ENCODE data around the gene FOXN3. TPM values are rescaled to one million over a fixed set of nuclear protein-coding genes. Genes with fewer than 3 reads are reported as not detected.

The FOXN3 gene
- total and polyA plus RNA-seq, 10 of the 15 experiments (the other 5 are each of a cell fraction or from before 2014, with no cell fraction given): 4.5 to 68.9 (median 29.7) TPM

DNA sequence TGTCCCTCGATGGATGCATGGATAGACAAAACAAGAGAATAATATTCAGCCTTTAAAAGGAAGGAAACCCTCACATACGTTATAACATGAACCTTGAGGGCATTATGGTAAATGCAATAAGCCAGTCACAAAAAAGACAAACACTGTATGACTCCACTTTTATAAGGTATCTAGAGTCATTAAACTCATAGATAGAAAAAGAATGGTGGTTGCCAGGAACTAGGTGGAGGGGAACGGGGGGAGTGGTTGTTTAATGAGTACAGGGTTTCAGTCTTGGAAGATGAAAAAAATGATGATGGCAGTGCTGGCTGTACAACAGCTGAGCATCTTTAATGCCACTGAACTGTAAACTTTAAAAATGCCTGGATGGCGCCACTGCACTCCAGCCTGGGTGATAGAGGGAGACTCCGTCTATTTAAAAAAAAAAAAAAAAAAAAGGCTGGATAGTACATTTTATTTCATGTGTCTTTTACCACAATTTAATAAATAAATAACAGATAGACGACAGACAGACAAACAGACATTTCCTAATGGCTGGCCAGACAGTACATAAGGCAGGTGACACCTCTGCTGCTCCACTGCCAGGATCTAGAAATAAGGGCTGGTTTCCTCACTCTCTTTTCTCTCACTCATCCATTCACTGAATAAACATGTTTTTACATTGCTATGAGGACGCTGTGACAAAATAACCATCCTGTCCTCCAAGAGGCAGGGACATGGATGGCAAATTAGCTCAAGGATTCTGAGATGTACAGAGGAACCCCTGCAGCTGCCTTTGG is 118.8 kb downstream of the FOXN3 start:
- POLR2A ChIA-PET: no interaction called here

More for the DNA sequence above, 118.8 kb downstream of the FOXN3 start:
- Histone ChIP-seq H3K27ac (ENCODE audit: control insufficient read depth, insufficient read depth) (no peak overlapping the region), H3K4me2 (ENCODE audit: control insufficient read depth, insufficient read depth) (no peak overlapping the region), H3K27me3 (replicated peaks in 1 of 2; ENCODE audit: control insufficient read depth in 2 of 2, insufficient read depth in 2 of 2, low read length in 1 of 2) (no peaks in the 10 kb centered on the region), H3K4me3 (no peak overlapping the region), H3K9ac (ENCODE audit: control insufficient read depth, insufficient read depth, low read length) (no peak overlapping the region), H3K79me2 (ENCODE audit: control insufficient read depth, insufficient read depth, low read length) (peaks cover 14% of the 10 kb centered on the region), H2AFZ (ENCODE audit: control insufficient read depth, low read depth, low read length) (no peak overlapping the region), H3K9me3 (replicated peaks; ENCODE audit: control insufficient read depth, insufficient read depth, low read length) (peaks cover 5% of the 10 kb centered on the region; the same call in 2 of the 3 replicates), H4K20me1 (ENCODE audit: control insufficient read depth, insufficient read depth) (no peaks in the 10 kb centered on the region), H3K4me1 (ENCODE audit: control insufficient read depth, insufficient read depth, low read length) (peaks cover 17% of the 10 kb centered on the region), H3K36me3 (ENCODE audit: control insufficient read depth in 2 of 2, insufficient read depth in 2 of 2, low read length in 1 of 2) (peaks cover 0 to 2% of the 10 kb centered on the region in 2 experiments; a peak in 1 of 4 replicates)
- 95% methylated on average over 7 of the region's 7 CpGs for WGBS (ENCODE audit: insufficient coverage, insufficient replicate concordance, low lambda C conversion rate, missing lambda C conversion rate)
- DNase-seq (ENCODE audit: low read depth, low spot score) (no peak), ATAC-seq (no peak), FAIRE-seq (no peak)
- RAD21 ChIA-PET (ENCODE audit: unreplicated experiment): no interaction called here
- no TSS peak for BruUV-seq (replicated peaks)
- SMC1A ChIA-PET (ENCODE audit: uncharacterized antibody, unreplicated experiment): interaction anchor here (0.8 to 1.5 kb wide), 2 partner anchors 16 to 121 kb away, joined by 3 to 5 read pairs; no protein-coding TSS in a partner anchor
- in situ Hi-C loops (cut with MboI): no loop called here
- TF ChIP-seq ZZZ3 (IDR thresholded peaks at IDR 0.05; ENCODE audit: control insufficient read depth, insufficient read length, low read depth) (no peak), PAX8 (IDR thresholded peaks at IDR 0.05) (no peak), ZNF622 (IDR thresholded peaks at IDR 0.05) (no peak), E4F1 (IDR thresholded peaks at IDR 0.05; ENCODE audit: borderline replicate concordance, partially characterized antibody) (no peak), JUNB (IDR thresholded peaks at IDR 0.05) (no peak), NR2C1 (IDR thresholded peaks at IDR 0.05) (no peak), RUNX3 (IDR thresholded peaks at IDR 0.05; ENCODE audit: low read length) (no peak), PBX3 (IDR thresholded peaks at IDR 0.05; ENCODE audit: insufficient replicate concordance, low read depth, low read length) (no peak), IRF4 (IDR thresholded peaks at IDR 0.05; ENCODE audit: low read depth, low read length) (no peak), CHD4 (IDR thresholded peaks at IDR 0.05) (no peak), KLF5 (IDR thresholded peaks at IDR 0.05; ENCODE audit: partially characterized antibody) (no peak), ESRRA (IDR thresholded peaks at IDR 0.05; ENCODE audit: low read length) (no peak), HCFC1 (IDR thresholded peaks at IDR 0.05; ENCODE audit: low read length) (no peak), MTA3 (IDR thresholded peaks at IDR 0.05; ENCODE audit: borderline replicate concordance, low read length) (no peak), TAF1 (IDR thresholded peaks at IDR 0.05; ENCODE audit: borderline replicate concordance, low read depth, low read length) (no peak)
- TF ChIP-seq, protein P1, sequence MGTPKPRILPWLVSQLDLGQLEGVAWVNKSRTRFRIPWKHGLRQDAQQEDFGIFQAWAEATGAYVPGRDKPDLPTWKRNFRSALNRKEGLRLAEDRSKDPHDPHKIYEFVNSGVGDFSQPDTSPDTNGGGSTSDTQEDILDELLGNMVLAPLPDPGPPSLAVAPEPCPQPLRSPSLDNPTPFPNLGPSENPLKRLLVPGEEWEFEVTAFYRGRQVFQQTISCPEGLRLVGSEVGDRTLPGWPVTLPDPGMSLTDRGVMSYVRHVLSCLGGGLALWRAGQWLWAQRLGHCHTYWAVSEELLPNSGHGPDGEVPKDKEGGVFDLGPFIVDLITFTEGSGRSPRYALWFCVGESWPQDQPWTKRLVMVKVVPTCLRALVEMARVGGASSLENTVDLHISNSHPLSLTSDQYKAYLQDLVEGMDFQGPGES (IDR thresholded peaks at IDR 0.05): no peak
- CTCF ChIA-PET: no interaction called here
- intact Hi-C loops (cut with micrococcal nuclease; ENCODE audit: unreplicated experiment): no loop called here
